HCT116 (cell line): ENCODE data around the gene MAST4. TPM values are rescaled to one million over a fixed set of nuclear protein-coding genes. Genes with fewer than 3 reads are reported as not detected.

Experiments used
- ATAC-seq: fragments of 200-7000 bp; cut with Tn5 transposase; 2 replicates; pipeline ENCODE4 v1.9.1; 2020; ENCODE audit warnings: mild to moderate bottlenecking, moderate library complexity
- BruUV-seq: library from RNA; stranded (reverse); fragments of 400-500 nt; replicated peaks from 2 replicates; lab custom pipeline; 2021; lab: Mats Ljungman, UMichigan
- CTCF ChIA-PET: fragments of 300-600 bp; sonication (Branson Sonifier 250); formaldehyde crosslinking; loops from one replicate; lab custom pipeline; 2021; ENCODE audit warnings: antibody characterized with exemption; lab: Charles Lee
- POLR2A ChIA-PET: fragments of 300-600, 350-600 bp; sonication (Branson Sonifier 250); formaldehyde crosslinking; loops from one replicate; lab custom pipeline; 2021; ENCODE audit warnings: antibody characterized with exemption; lab: Charles Lee
- RAD21 ChIA-PET, 2 experiments: fragments of 300-600 bp; sonication (Branson Sonifier 250); formaldehyde crosslinking; loops; one replicate each; lab custom pipeline; 2023; ENCODE audit warnings: low total read pairs in 2 of 2; ENCODE audit not compliant: uncharacterized antibody in 2 of 2, unreplicated experiment in 2 of 2, low non-redundant PET in 1 of 2; lab: Charles Lee
- DNase-seq: peaks from one replicate; pipeline ENCODE4 v3.0.0-alpha.2; 2010; ENCODE audit warnings: low read depth, low spot score
- H2AFZ ChIP-seq: fragments of 200-600 bp; shearing (Covaris generic), sonication (generic); 2 replicates; pipeline ENCODE4 v1.6.1; 2017; ENCODE audit warnings: low read depth, mixed run types, mixed read lengths, antibody characterized with exemption, low read length; ENCODE audit not compliant: poor library complexity, severe bottlenecking
- H3K27ac ChIP-seq: 2 replicates; pipeline ENCODE4 v1.5.1; 2012; ENCODE audit warnings: low read depth, low read length
- H3K27me3 ChIP-seq: fragments of 200-600 bp; sonication (generic); 2 replicates; pipeline ENCODE4 v1.6.1; 2016; ENCODE audit warnings: mixed run types, low read length, mixed read lengths; ENCODE audit not compliant: insufficient read depth
- H3K36me3 ChIP-seq, 2 experiments: fragments of 200-500 bp in 1 of 2; fragments of 200-600 bp in 1 of 2; sonication (Bioruptor generic) in 1 of 2; sonication (generic) in 1 of 2; 2 replicates each; pipeline versions ENCODE4 v1.5.1 to v1.6.1; 2014 to 2016; ENCODE audit warnings: low read length in 2 of 2, inconsistent platforms in 1 of 2, mixed read lengths in 1 of 2, mixed run types in 1 of 2; ENCODE audit not compliant: insufficient read depth in 2 of 2, control insufficient read depth in 1 of 2
- H3K4me1 ChIP-seq, 2 experiments: fragments of 200-600 bp in 1 of 2; sonication (generic) in 1 of 2; 2 replicates each; pipeline versions ENCODE4 v1.5.1 to v1.6.1; 2012 to 2017; ENCODE audit warnings: low read length in 2 of 2, inconsistent platforms in 1 of 2, mild to moderate bottlenecking in 1 of 2, mixed read lengths in 1 of 2, mixed run types in 1 of 2, moderate library complexity in 1 of 2; ENCODE audit not compliant: insufficient read depth in 2 of 2, control insufficient read depth in 1 of 2
- H3K4me2 ChIP-seq: fragments of 200-600 bp; sonication (generic); 2 replicates; pipeline ENCODE4 v1.6.1; 2017; ENCODE audit warnings: mixed run types, low read length, mixed read lengths
- H3K4me3 ChIP-seq, 2 experiments: fragments of 200-600 bp in 1 of 2; sonication (generic) in 1 of 2; replicated peaks in 1 of 2; 2 replicates each; pipeline ENCODE4 v1.5.1; 2011 to 2016; ENCODE audit warnings: low read length in 2 of 2, control low read depth in 1 of 2, low read depth in 1 of 2, mild to moderate bottlenecking in 1 of 2, mixed read lengths in 1 of 2, mixed run types in 1 of 2
- H3K79me2 ChIP-seq: fragments of 200-600 bp; sonication (generic); 2 replicates; pipeline ENCODE4 v1.6.1; 2017; ENCODE audit warnings: mild to moderate bottlenecking, mixed run types, low read length, moderate library complexity, mixed read lengths; ENCODE audit not compliant: insufficient read depth
- H3K9ac ChIP-seq: fragments of 200-600 bp; sonication (generic); 2 replicates; pipeline ENCODE4 v1.6.1; 2016; ENCODE audit warnings: low read length, mixed read lengths
- H3K9me2 ChIP-seq: fragments of 200-600 bp; sonication (generic), shearing (Covaris generic); 2 replicates; pipeline ENCODE4 v1.6.1; 2017; ENCODE audit warnings: mixed run types, mild to moderate bottlenecking, moderate library complexity; ENCODE audit not compliant: insufficient read depth
- H3K9me3 ChIP-seq, 2 experiments: fragments of 200-500 bp in 1 of 2; fragments of 200-600 bp in 1 of 2; sonication (Bioruptor generic) in 1 of 2; sonication (generic) in 1 of 2; 2 replicates each; pipeline ENCODE4 v1.6.1; 2014 to 2017; ENCODE audit warnings: low read length in 2 of 2, mixed read lengths in 2 of 2, inconsistent platforms in 1 of 2, low read depth in 1 of 2, mild to moderate bottlenecking in 1 of 2, mixed run types in 1 of 2, moderate library complexity in 1 of 2; ENCODE audit not compliant: control insufficient read depth in 1 of 2, insufficient read depth in 1 of 2
- H4K20me1 ChIP-seq: fragments of 200-600 bp; sonication (generic), shearing (Covaris generic); 2 replicates; pipeline ENCODE4 v1.6.1; 2017; ENCODE audit warnings: mixed run types, mild to moderate bottlenecking, moderate library complexity; ENCODE audit not compliant: insufficient read depth
- CBX3 ChIP-seq: IDR thresholded peaks from 2 replicates; pipeline ENCODE4 v1.6.1; 2012; ENCODE audit warnings: low read depth
- EZH2 ChIP-seq: fragments of 200-600 bp; sonication (generic); IDR thresholded peaks from 2 replicates; pipeline ENCODE4 v1.6.1; 2017; ENCODE audit warnings: antibody characterized with exemption, mixed run types
- POLR2A ChIP-seq: IDR thresholded peaks from 2 replicates; pipeline ENCODE4 v1.7.0; 2011; ENCODE audit warnings: borderline replicate concordance; ENCODE audit not compliant: insufficient read depth, insufficient read length; ENCODE audit errors: extremely low read depth
- RAD21 ChIP-seq: IDR thresholded peaks from 2 replicates; pipeline ENCODE4 v1.6.1; 2012; ENCODE audit warnings: low read depth, mild to moderate bottlenecking
- SP1 ChIP-seq: IDR thresholded peaks from 2 replicates; pipeline ENCODE4 v1.6.1; 2012; ENCODE audit warnings: low read depth
- ZNF274 ChIP-seq: fragments of 200-500 bp; sonication (Bioruptor generic); IDR thresholded peaks from 2 replicates; pipeline ENCODE4 v1.6.1; 2014; ENCODE audit warnings: mild to moderate bottlenecking, low read depth, low read length, inconsistent platforms
- intact Hi-C: fragments of 100-400 bp; cut with micrococcal nuclease; formaldehyde crosslinking; loops from 2 replicates; pipeline ENCODE4 v1.10.0; 2022
- total RNA-seq: library from RNA; stranded (reverse); gene quantifications from one replicate; pipeline ENCODE4 v1.2.1, GENCODE V29; 2021; ENCODE audit not compliant: unreplicated experiment
- TF ChIP-seq, protein P1 (sequence below), 3 experiments: fragments of 200-600 bp in 1 of 3; sonication (generic) in 1 of 3; IDR thresholded peaks in 2 of 3; conservative IDR thresholded peaks in 1 of 3; 2 replicates each; pipeline ENCODE4 v1.5.1; 2012 to 2017; ENCODE audit warnings: low read depth in 2 of 3, low read length in 2 of 3, antibody characterized with exemption in 1 of 3, borderline replicate concordance in 1 of 3, control low read depth in 1 of 3, mild to moderate bottlenecking in 1 of 3, mixed read lengths in 1 of 3, mixed run types in 1 of 3, moderate library complexity in 1 of 3; ENCODE audit not compliant: insufficient read depth in 1 of 3
- TF ChIP-seq, protein P2 (sequence below): IDR thresholded peaks from 2 replicates; pipeline ENCODE4 v1.6.1; 2012

The MAST4 gene
- total RNA-seq, 1 experiment from 2014 or later = 1.1 TPM

DNA sequence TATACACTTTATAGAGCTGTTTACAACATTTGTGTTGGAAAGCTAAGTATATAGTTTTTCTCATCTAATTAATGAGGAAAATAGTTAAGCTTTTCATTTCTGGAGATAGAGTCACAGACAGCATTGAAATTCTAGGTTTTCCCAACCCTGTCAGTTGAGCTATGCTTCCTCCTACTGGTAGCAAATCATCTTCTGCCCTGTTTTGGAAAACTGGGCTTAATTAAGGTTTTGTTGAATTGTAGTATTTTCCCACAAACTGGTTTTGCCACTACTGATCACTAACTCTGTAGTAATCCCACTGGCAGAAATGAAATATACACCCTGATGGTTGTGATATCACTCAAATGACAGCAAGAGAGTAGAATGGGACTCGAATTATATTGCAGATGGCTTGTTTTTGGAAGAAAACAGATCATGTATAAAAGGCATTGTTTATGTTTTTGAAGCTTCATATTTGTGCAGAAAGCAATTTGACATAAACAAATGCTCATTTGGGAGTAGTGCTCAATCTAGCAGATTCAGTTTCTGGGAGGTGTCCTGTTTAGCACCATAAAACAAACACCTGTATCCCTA lies 553.8 kb downstream of the MAST4 start:
- Histone ChIP-seq H4K20me1 (no peaks in the 10 kb centered on the region), H3K27ac (no peak overlapping the region), H3K9me2 (no peaks in the 10 kb centered on the region), H3K4me3 (no peak overlapping the region), H3K79me2 (no peaks in the 10 kb centered on the region), H3K27me3 (peaks cover 45% of the 10 kb centered on the region), H3K36me3 (no peaks in the 10 kb centered on the region), H3K9ac (no peak overlapping the region), H2AFZ (no peak overlapping the region), H3K4me1 (no peaks in the 10 kb centered on the region), H3K4me2 (no peak overlapping the region), H3K9me3 (no peaks in the 10 kb centered on the region)
- ChIA-PET CTCF (interaction anchor here (0.9 to 1.3 kb wide), 5 partner anchors 16 to 335 kb away, joined by 3 to 4 read pairs (median 3); no protein-coding TSS in a partner anchor), POLR2A (interaction anchor here (1.4 kb wide), 1 partner anchor 17 kb away, joined by 4 read pairs; no protein-coding TSS in a partner anchor), RAD21 (no interaction called here)
- TF ChIP-seq, protein P1, sequence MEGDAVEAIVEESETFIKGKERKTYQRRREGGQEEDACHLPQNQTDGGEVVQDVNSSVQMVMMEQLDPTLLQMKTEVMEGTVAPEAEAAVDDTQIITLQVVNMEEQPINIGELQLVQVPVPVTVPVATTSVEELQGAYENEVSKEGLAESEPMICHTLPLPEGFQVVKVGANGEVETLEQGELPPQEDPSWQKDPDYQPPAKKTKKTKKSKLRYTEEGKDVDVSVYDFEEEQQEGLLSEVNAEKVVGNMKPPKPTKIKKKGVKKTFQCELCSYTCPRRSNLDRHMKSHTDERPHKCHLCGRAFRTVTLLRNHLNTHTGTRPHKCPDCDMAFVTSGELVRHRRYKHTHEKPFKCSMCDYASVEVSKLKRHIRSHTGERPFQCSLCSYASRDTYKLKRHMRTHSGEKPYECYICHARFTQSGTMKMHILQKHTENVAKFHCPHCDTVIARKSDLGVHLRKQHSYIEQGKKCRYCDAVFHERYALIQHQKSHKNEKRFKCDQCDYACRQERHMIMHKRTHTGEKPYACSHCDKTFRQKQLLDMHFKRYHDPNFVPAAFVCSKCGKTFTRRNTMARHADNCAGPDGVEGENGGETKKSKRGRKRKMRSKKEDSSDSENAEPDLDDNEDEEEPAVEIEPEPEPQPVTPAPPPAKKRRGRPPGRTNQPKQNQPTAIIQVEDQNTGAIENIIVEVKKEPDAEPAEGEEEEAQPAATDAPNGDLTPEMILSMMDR (IDR thresholded peaks at IDR 0.05 in 2 of 3, conservative IDR thresholded peaks at IDR 0.05 in 1 of 3; ENCODE audit: borderline replicate concordance in 1 of 3, insufficient read depth in 1 of 3, low read depth in 2 of 3, low read length in 2 of 3) = peak; percentile 11 to 39 (median 39); a peak in 3 of 6 replicates
- TF ChIP-seq SP1 = no peak
- TF ChIP-seq, protein P2, sequence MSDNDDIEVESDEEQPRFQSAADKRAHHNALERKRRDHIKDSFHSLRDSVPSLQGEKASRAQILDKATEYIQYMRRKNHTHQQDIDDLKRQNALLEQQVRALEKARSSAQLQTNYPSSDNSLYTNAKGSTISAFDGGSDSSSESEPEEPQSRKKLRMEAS = no peak
- no peak for TF ChIP-seq CBX3
- TF ChIP-seq EZH2 = no peak
- peak; percentile 66 for TF ChIP-seq RAD21
- no peak for TF ChIP-seq POLR2A
- TF ChIP-seq ZNF274 = no peak
- DNase-seq = no peak
- no peak for ATAC-seq
- no TSS peak for BruUV-seq
- intact Hi-C loops = loop anchor here (2.0 kb wide), 2 partner anchors 161 to 335 kb away; no protein-coding TSS in a partner anchor
